Activated CD4-positive, CD25-positive, alpha-beta regulatory T cell (primary cell): ENCODE measurements around the gene NCOA1.
"Not testable (repeated sequence)": the region's sequence is repeated elsewhere in the genome, so short reads cannot be mapped to it uniquely, and the experiment has no call there.

Experiments
- DNase-seq, 4 experiments: peaks; one replicate each; lab custom pipeline; 2025; lab: John Stamatoyannopoulos, UW

Gene NCOA1

GRCh38 chr2:24490690-24491541, at the start of gene NCOA1:
TSS of gene NCOA1 (plus strand) at chr2:24491254. CDS start at chr2:24658678, 167,424 bp downstream.
- DNase-seq, result peak; percentile 71 to 83 (median 78)

- no peak for DNase-seq
These were observed 42.3 kb upstream of the NCOA1 start for GRCh38 chr2:24448797-24449196.

- DNase-seq, result no peak
These were observed 41.7 kb upstream of the NCOA1 start for GRCh38 chr2:24449344-24449743.

- no peak for DNase-seq
These were observed 39.1 kb upstream of the NCOA1 start for GRCh38 chr2:24451805-24452501.

- no peak for DNase-seq
These were observed 38.6 kb upstream of the NCOA1 start for GRCh38 chr2:24452502-24452885.

GRCh38 chr2:24453379-24454073, 37.5 kb upstream of the NCOA1 start:
- no peak for DNase-seq

GRCh38 chr2:24454294-24454693, 36.8 kb upstream of the NCOA1 start:
- no peak for DNase-seq

- no peak for DNase-seq
These were observed 34.2 kb upstream of the NCOA1 start for GRCh38 chr2:24456599-24457556.

- no peak for DNase-seq
These were observed 33.2 kb upstream of the NCOA1 start for GRCh38 chr2:24457696-24458386.

GRCh38 chr2:24459224-24460161, 31.6 kb upstream of the NCOA1 start:
- DNase-seq, result no peak

- DNase-seq, result no peak
These were observed 29.4 kb upstream of the NCOA1 start for GRCh38 chr2:24461685-24462084.

- DNase-seq, result no peak
These were observed 27.8 kb upstream of the NCOA1 start for GRCh38 chr2:24463271-24463670.

GRCh38 chr2:24466871-24467870, 23.9 kb upstream of the NCOA1 start:
- DNase-seq, result no peak

GRCh38 chr2:24468453-24468852, 22.6 kb upstream of the NCOA1 start:
- not testable (repeated sequence) for DNase-seq

- no peak for DNase-seq
These were observed 21.9 kb upstream of the NCOA1 start for GRCh38 chr2:24469148-24469650.

GRCh38 chr2:24471662-24472061, 19.4 kb upstream of the NCOA1 start:
- no peak for DNase-seq

GRCh38 chr2:24472416-24472815, 18.6 kb upstream of the NCOA1 start:
- no peak for DNase-seq

GRCh38 chr2:24473626-24474025, 17.4 kb upstream of the NCOA1 start:
- no peak for DNase-seq
